ENCODE data around the gene SH3GLB2.

- no peak for TF ChIP-seq CTCF (IDR thresholded peaks at IDR 0.05 in 4 of 5, conservative IDR thresholded peaks at IDR 0.05 in 1 of 5)
- no peak for TF ChIP-seq POLR2A (IDR thresholded peaks at IDR 0.05)
Observed at GRCh38 chr9:129011761-129012181, 16.4 kb downstream of the SH3GLB2 start.
